Measurements from ENCODE around the gene MRPS34.

MRPS34 gene

DNA sequence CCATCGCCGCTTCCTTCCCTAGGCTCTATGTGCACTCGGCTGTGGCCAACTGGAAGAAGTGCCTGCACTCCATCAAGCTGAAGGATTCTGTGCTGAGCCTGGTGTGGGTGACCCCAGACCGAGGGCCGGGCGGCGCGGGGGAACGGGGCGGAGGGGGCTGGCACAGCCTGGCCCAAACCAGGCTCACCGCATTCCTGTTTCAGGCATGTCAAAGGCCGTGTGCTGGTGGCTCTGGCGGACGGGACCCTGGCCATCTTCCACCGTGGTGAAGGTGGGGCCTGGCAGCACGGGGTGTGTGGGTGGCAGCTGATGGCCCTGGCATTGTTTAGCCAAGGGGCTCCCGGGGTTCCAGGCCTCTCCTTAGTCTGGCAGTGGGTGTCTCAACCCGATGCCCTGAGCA, 6.2 kb downstream of the MRPS34 start:
- DNase-seq (no peak), ATAC-seq (replicated peaks) (no peak)
- H3K4me1 Mint-ChIP-seq (ENCODE audit: low read depth in 2 of 2), result peaks cover 5 to 8% of the 10 kb centered on the region in 2 donors
- H3K4me3 Mint-ChIP-seq, result no peak overlapping the region
- H3K27me3 Mint-ChIP-seq, result no peaks in the 10 kb centered on the region
- peak overlapping the region in 1 of 2 donors; percentile 76 for H3K27ac Mint-ChIP-seq
- no peaks in the 10 kb centered on the region for H3K9me3 Mint-ChIP-seq
- peaks cover 43% of the 10 kb centered on the region for H3K36me3 Mint-ChIP-seq (ENCODE audit: insufficient read depth)

DNA sequence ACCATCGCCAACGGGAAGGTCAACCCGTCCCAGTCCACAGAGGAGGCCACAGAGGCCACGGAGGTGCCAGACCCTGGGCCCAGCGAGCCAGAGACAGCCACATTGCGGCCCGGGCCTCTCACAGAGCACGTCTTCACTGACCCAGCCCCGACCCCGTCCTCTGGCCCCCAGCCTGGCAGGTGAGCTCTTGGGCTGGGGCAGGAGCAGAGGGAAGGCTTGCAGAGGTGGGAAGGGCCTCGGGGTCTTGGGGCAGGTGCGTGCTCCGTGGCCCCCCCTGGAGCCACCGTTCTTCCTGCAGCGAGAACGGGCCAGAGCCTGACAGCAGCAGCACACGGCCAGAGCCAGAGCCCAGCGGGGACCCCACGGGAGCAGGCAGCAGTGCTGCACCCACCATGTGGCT, 6.7 kb downstream of the MRPS34 start:
- H3K36me3 Mint-ChIP-seq (ENCODE audit: insufficient read depth), result peaks cover 45% of the 10 kb centered on the region
- no peaks in the 10 kb centered on the region for H3K27me3 Mint-ChIP-seq
- no peak overlapping the region for H3K4me3 Mint-ChIP-seq
- H3K4me1 Mint-ChIP-seq (ENCODE audit: low read depth in 2 of 2), result peaks cover 4 to 8% of the 10 kb centered on the region in 2 donors
- no peak overlapping the region for H3K27ac Mint-ChIP-seq
- DNase-seq (no peak), ATAC-seq (replicated peaks) (no peak)
- H3K9me3 Mint-ChIP-seq, result no peaks in the 10 kb centered on the region

DNA sequence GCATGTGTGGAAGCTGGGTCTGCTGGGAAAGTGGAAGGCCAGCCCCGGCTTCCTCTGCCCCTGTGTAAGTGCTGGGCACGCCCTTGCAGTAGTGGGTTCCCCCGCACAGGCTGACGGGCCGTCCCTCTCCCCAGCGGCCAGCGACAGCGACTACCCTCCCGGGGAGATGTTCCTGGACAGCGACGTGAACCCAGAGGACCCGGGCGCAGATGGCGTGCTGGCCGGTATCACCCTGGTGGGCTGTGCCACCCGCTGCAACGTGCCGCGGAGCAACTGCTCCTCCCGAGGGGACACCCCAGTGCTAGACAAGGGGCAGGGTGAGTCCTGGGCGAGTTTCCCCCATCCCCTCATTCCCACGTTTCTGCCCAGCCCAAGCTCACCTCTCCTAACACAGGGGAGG, 7.1 kb downstream of the MRPS34 start:
- Mint-ChIP-seq H3K4me3 (no peak overlapping the region), H3K27me3 (no peaks in the 10 kb centered on the region), H3K9me3 (no peaks in the 10 kb centered on the region), H3K4me1 (ENCODE audit: low read depth in 2 of 2) (peaks cover 4 to 8% of the 10 kb centered on the region in 2 donors), H3K36me3 (ENCODE audit: insufficient read depth) (peaks cover 45% of the 10 kb centered on the region), H3K27ac (no peak overlapping the region)
- DNase-seq, result no peak
- ATAC-seq (replicated peaks), result no peak

DNA sequence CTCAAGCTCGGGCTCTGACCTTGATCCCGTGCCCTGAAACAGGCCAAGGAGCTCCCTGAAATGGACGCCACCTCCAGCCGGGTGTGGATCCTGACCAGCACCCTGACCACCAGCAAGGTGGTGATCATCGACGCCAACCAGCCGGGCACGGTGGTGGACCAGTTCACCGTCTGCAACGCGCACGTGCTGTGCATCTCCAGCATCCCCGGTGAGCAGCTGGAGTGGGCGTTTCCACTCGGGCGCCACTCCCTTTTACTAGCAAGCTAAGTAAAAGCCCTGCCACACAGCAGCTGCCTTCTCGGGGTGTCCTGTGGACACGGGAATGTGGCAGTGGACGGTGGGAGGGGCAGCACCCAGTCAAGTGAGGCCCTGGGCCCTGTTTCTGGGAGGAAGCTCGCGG, 8.0 kb downstream of the MRPS34 start:
- Mint-ChIP-seq H3K27ac (no peak overlapping the region), H3K4me3 (no peak overlapping the region), H3K27me3 (no peaks in the 10 kb centered on the region), H3K36me3 (ENCODE audit: insufficient read depth) (peaks cover 38% of the 10 kb centered on the region), H3K9me3 (no peaks in the 10 kb centered on the region), H3K4me1 (ENCODE audit: low read depth in 2 of 2) (peaks cover 0 to 2% of the 10 kb centered on the region in 2 donors)
- DNase-seq (no peak), ATAC-seq (replicated peaks) (no peak)

DNA sequence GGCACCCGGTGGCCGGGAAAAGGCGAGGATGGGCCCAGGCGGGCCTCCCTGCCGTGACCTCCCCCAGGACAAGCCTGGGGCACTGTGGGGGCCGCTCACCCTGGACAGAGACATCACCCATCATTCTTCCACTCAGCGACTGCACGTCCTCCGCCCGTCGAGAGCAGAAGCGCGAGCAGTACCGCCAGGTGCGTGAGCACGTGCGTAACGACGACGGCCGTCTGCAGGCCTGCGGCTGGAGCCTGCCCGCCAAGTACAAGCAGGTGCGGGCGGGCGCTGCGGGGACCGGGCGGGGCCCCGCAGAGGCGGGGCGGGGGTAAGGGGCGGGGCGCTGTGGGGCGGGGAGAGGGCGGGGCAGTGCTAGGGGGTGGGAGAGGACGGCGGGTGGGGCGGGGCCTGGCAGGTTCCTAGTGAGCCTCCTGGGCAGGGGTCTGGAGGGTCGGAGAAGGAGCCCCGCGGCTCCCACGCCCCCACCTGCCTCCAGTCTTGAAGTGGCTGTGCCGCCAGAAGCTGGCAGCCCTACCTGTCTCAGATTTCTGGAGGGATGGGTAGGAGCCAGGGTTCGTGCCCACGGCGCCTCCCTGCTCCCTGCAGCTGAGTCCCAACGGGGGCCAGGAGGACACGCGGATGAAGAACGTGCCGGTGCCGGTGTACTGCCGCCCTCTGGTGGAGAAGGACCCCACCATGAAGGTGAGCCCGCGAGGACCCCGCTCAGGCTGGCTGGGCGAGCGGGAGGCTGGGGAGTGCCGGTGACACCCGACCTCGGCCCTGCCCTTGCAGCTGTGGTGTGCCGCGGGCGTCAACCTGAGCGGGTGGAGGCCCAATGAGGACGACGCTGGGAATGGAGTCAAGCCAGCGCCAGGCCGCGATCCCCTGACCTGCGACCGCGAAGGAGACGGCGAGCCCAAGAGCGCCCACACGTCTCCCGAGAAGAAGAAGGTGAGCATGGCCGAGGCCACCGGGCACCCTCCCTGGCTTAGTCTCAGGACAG, 9.1 kb downstream of the MRPS34 start:
- Mint-ChIP-seq H3K4me3 (no peak overlapping the region), H3K4me1 (ENCODE audit: low read depth in 2 of 2) (no peaks in the 10 kb centered on the region), H3K36me3 (ENCODE audit: insufficient read depth) (peaks cover 31% of the 10 kb centered on the region), H3K27ac (no peak overlapping the region), H3K9me3 (no peaks in the 10 kb centered on the region), H3K27me3 (no peaks in the 10 kb centered on the region)
- DNase-seq, result no peak
- ATAC-seq (replicated peaks), result no peak

DNA sequence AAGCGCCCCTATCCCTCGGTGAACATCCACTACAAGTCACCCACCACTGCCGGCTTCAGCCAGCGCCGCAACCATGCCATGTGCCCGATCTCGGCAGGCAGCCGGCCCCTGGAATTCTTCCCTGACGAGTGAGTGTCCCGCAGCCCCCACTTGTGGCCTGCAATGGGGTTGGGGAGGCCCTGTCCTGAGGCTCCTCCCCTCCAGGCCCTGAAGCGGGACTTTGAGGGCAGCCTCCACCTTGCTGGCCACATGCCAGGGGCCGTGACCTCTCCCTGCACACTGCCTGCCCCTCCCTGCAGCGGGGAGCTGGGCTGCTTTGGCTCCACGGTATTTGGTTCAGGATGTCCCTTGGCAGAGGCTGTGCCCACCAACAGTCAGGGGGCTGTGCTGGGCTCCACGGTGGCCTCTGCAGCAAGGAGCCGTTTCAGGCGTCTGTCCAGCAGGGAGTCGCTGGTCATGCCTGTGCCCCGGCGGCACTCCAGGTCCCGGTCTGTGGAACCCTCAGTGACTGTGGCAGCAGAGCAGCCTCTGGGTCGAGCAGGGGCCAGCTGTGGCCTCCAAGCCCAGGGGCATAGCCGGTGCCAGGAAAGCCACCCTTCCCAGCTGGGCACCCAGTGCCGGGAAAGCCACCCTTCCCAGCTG, 9.9 kb downstream of the MRPS34 start:
- no peaks in the 10 kb centered on the region for H3K4me1 Mint-ChIP-seq (ENCODE audit: low read depth in 2 of 2)
- no peak for ATAC-seq (replicated peaks)
- no peak for DNase-seq
- H3K27me3 Mint-ChIP-seq, result no peaks in the 10 kb centered on the region
- no peaks in the 10 kb centered on the region for H3K9me3 Mint-ChIP-seq
- H3K4me3 Mint-ChIP-seq, result no peak overlapping the region
- H3K36me3 Mint-ChIP-seq (ENCODE audit: insufficient read depth), result peaks cover 32% of the 10 kb centered on the region
- no peak overlapping the region for H3K27ac Mint-ChIP-seq

DNA sequence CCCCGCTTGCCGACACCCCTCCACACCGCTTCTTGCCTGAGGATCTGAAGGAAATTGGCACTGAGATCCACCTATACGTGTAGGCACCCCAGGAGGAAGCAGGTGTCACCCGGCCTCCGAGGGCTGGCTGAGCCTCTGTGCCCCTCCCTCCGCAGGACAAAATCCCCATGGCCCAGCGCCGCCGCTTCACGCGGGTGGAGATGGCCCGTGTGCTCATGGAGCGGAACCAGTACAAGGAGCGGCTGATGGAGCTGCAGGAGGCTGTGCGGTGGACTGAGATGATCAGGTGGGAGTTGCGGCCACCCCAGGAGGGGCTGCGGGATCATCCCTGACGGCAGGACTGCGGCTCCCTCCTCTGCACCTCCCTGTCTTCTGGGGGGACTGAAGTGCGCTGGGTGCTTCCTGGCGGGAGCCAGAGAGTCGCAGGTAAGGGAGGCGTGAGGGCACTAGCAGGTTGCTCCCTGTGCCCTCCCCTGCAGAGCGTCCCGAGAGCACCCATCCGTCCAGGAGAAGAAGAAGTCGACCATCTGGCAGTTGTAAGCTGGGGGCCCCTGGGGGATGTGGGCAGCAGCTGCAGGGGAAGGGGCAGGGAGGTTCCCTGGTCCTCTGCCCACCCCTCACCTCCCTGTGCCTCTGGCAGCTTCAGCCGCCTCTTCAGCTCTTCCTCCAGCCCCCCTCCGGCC, 10.6 kb downstream of the MRPS34 start:
- H3K4me3 Mint-ChIP-seq, result no peak overlapping the region
- DNase-seq (no peak), ATAC-seq (replicated peaks) (no peak)
- H3K27me3 Mint-ChIP-seq, result no peaks in the 10 kb centered on the region
- H3K36me3 Mint-ChIP-seq (ENCODE audit: insufficient read depth), result peaks cover 33% of the 10 kb centered on the region
- H3K9me3 Mint-ChIP-seq, result no peaks in the 10 kb centered on the region
- H3K4me1 Mint-ChIP-seq (ENCODE audit: low read depth in 2 of 2), result peaks cover 4 to 5% of the 10 kb centered on the region in 2 donors
- H3K27ac Mint-ChIP-seq, result no peak overlapping the region

DNA sequence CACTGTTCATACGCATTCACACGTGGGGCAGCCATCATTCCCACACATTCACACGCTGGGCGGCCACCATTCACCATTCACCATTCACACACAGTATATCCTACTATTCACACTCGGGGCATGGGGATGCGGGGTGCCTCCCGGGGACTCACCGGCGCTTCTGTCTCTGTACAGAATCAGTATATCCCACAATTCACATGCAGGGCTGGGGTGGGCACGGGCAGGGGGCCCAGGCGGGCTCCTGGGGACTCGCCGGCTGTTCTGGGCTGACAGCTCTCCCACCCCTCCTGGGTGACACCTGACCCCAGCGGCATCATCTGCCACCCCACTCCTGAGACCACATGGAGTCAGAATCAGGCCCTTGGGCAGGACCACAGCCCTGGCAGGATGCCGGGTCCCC, 11.2 kb downstream of the MRPS34 start:
- ATAC-seq (replicated peaks) (no peak), DNase-seq (no peak)
- Mint-ChIP-seq H3K36me3 (ENCODE audit: insufficient read depth) (peaks cover 29% of the 10 kb centered on the region), H3K27me3 (no peaks in the 10 kb centered on the region), H3K9me3 (no peaks in the 10 kb centered on the region), H3K4me1 (ENCODE audit: low read depth in 2 of 2) (peaks cover 8 to 11% of the 10 kb centered on the region in 2 donors), H3K27ac (peak overlapping the region in 1 of 2 donors; percentile 73), H3K4me3 (no peak overlapping the region)

DNA sequence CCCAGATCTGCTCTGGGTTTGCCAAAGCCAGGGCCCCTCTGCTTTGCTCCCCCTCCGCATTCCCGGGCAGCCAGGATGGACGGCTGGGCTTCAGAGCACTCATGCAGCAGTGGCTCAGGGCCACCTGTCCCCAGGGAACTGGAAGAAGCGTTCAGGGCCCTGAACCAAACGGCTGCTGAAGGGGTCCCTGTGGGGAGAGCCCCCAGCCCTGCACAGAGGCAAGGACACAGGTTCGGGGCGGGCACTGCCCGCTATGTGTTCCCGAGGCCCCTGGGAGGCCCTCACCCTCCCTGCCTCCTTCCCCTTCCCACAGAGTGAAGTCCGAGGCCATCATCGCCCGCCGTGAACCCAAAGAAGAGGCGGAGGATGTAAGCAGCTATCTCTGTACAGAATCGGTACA, 12.0 kb downstream of the MRPS34 start:
- H3K36me3 Mint-ChIP-seq (ENCODE audit: insufficient read depth), result peaks cover 29% of the 10 kb centered on the region
- DNase-seq (no peak), ATAC-seq (replicated peaks) (no peak)
- no peaks in the 10 kb centered on the region for H3K9me3 Mint-ChIP-seq
- H3K27ac Mint-ChIP-seq, result peak overlapping the region in 1 of 2 donors; percentile 73
- peaks cover 10 to 13% of the 10 kb centered on the region in 2 donors for H3K4me1 Mint-ChIP-seq (ENCODE audit: low read depth in 2 of 2)
- H3K27me3 Mint-ChIP-seq, result no peaks in the 10 kb centered on the region
- no peak overlapping the region for H3K4me3 Mint-ChIP-seq

DNA sequence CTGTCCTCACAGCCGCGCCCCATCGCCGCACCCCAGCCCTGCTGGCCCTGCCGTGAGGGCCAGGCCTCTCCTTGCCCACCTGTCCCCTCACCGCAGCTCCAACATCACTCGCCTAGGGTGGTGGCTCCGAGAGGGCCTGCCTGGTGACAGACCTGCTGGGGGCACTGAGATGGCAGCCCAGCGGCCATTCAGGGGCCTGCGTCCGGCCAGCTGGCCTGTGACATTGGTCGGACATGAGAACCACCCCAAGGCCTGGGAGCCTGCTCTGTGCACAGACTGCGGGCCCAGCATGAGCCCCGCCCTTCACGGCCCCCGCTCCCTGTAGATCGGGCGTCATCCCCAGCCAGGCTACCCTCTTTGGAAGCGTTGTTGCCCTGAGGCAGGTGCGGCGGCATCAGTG, 13.4 kb downstream of the MRPS34 start:
- peaks cover 36% of the 10 kb centered on the region for H3K36me3 Mint-ChIP-seq (ENCODE audit: insufficient read depth)
- ATAC-seq (replicated peaks) (no peak), DNase-seq (no peak)
- no peak overlapping the region for H3K4me3 Mint-ChIP-seq
- H3K27ac Mint-ChIP-seq, result no peak overlapping the region
- H3K9me3 Mint-ChIP-seq, result no peaks in the 10 kb centered on the region
- H3K27me3 Mint-ChIP-seq, result no peaks in the 10 kb centered on the region
- peaks cover 10 to 13% of the 10 kb centered on the region in 2 donors for H3K4me1 Mint-ChIP-seq (ENCODE audit: low read depth in 2 of 2)

DNA sequence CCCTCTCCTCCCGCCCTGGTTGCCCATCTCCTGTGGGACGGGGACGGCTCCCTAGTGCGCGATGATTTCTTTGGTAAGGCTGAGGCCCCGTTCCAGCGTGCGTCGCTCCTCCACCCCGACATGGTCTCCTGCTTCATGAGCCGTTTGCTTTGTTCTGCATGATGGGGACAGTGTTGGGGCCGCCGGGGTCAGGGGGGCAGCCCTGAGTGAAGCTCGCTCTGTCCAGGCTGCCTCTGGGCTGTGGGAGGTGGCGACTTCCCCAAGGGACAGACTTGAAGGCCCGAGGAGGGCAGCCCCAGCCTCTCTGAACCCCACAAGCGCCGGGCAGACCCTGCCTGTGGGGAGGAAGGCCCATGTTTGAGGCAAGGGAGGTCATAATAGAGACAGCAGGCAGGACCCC, 14.0 kb downstream of the MRPS34 start:
- DNase-seq (no peak), ATAC-seq (replicated peaks) (no peak)
- peaks cover 10 to 13% of the 10 kb centered on the region in 2 donors for H3K4me1 Mint-ChIP-seq (ENCODE audit: low read depth in 2 of 2)
- no peaks in the 10 kb centered on the region for H3K9me3 Mint-ChIP-seq
- H3K4me3 Mint-ChIP-seq, result no peak overlapping the region
- H3K27me3 Mint-ChIP-seq, result no peaks in the 10 kb centered on the region
- peak overlapping the region in 1 of 2 donors; percentile 67 for H3K27ac Mint-ChIP-seq
- peaks cover 40% of the 10 kb centered on the region for H3K36me3 Mint-ChIP-seq (ENCODE audit: insufficient read depth)

DNA sequence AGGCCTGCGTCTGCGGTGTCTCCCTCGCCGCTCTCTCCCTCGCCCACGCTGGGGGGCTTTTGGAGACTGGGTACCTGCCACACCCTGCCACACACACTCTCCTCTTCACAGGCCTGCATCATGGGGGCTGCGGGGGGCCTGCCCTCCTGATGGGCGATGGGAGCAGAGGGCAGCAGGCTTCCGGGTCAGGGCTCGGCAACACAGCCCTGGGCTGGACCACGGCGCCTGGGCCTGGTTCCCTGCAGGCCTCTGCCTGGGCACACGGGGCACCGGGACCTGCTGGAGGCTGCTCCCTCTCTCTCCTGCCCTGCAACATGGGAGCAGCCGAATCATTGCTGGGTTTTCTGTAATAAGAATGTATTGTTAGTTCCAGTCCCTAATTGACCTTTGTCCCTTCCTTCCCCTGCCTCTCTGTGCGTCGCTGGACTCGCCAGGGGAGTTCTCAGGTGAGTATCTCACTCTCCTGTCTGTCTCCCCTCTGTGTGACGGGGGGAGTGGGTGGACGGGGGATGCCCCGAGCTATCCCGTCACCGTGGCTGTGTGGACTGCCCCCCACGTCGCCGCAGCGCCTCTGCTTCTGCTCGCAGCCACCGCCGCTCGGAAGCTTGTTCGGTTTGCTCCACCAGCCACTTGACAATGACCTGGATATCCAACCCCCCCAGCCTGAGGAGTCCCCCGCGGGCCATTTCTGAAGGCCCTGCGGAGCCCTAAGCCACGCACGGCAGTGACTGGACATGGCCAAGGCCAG, 15.0 kb downstream of the MRPS34 start:
- peaks cover 47% of the 10 kb centered on the region for H3K36me3 Mint-ChIP-seq (ENCODE audit: insufficient read depth)

DNA sequence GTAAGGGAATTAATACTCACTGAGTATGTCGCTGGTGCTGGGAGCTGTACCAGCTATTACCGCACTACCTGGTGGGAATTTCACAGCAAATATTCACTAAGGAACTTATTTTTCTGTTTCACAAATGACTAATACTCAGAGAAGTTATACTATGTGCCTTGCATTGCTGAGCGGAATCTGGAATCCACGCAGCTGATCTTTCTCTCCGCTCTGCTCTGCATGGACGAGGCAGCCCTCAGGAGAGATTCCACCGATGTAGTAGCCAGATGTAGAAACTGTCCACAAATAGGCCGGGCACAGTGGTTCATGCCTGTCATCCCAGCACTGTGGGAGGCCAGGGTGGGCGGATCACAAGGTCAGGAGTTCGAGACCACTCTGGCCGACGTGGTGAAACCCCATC, 18.7 kb downstream of the MRPS34 start:
- no peak overlapping the region for H3K4me3 Mint-ChIP-seq
- peaks cover 50% of the 10 kb centered on the region for H3K36me3 Mint-ChIP-seq (ENCODE audit: insufficient read depth)
- H3K4me1 Mint-ChIP-seq (ENCODE audit: low read depth in 2 of 2), result peaks cover 13% of the 10 kb centered on the region in 2 donors
- DNase-seq, result no peak
- H3K9me3 Mint-ChIP-seq, result no peaks in the 10 kb centered on the region
- ATAC-seq (replicated peaks), result no peak
- H3K27me3 Mint-ChIP-seq, result no peaks in the 10 kb centered on the region
- H3K27ac Mint-ChIP-seq, result no peak overlapping the region

More for the DNA sequence above, 15.0 kb downstream of the MRPS34 start:
- Mint-ChIP-seq H3K4me3 (peak overlapping the region in 1 of 2 donors; percentile 27), H3K9me3 (no peaks in the 10 kb centered on the region), H3K27me3 (no peaks in the 10 kb centered on the region), H3K27ac (peak overlapping the region; percentile 49 to 78), H3K4me1 (ENCODE audit: low read depth in 2 of 2) (peaks cover 10 to 13% of the 10 kb centered on the region in 2 donors)
- no peak for ATAC-seq (replicated peaks)
- DNase-seq, result no peak

All from effector memory CD8-positive, alpha-beta T cell (primary cell).